Activated effector memory CD4-positive, alpha-beta T cell treated with anti-CD3 and anti-CD28 coated beads, Interleukin-2, amount 50 U/mL, for 16 hours (primary cell): ENCODE measurements around the gene ZDHHC23.

Experiments used
- DNase-seq: peaks from one replicate; pipeline ENCODE4 v3.0.0-alpha.2; 2020

The ZDHHC23 gene

DNA sequence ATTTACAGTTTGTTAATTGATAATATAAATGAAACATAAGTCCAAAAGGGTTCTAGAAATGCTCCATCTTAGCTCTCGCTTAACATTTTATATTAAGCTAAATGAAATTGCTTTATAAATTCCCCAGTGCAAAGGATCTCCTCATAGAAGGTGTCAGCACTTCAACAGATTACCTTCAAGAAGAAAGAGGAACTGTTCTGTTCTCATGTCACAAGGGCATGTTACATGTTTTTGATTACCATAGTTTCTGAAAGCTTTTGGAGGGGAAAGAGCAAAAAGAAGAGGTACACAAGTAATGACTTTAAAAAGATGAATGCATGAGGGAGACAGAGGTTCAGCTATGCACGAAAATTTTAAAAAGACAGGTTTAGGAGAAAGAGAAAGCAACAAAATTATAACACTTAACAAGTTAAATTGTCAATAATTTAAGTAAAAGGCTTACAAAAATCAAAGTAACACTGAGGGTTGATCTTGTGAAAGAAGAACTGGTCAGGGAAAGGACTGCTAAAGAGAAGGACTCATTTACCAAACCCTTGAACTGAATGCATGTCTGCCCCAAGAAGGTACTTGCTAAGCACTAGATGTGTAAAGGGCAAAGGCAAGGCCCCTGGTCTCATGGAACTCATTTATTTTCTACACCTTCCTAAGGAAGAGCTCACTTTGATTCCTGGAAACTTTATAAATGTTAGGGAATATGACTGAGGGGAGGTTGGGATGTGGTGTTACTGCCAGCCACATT is 63.4 kb downstream of the ZDHHC23 start:
- DNase-seq = no peak
